T-helper 2 cell treated with Interferon-gamma antibody and Interleukin-4, amounts not matched to agents 5 μg/mL and 100 μg/mL, for 36 hours (primary cell): ENCODE results near the gene CLDN2.
A peak's percentile ranks its signal among the peaks of the same experiment; 100 is the strongest.
"Not testable (repeated sequence)": the region's sequence is repeated elsewhere in the genome, so short reads cannot be mapped to it uniquely, and the experiment has no call there.

Source experiments
- DNase-seq: peaks from one replicate; pipeline ENCODE4 v3.0.0; 2021; ENCODE audit warnings: low spot score
- H3K27ac Mint-ChIP-seq: one replicate; pipeline ENCODE4 v1.8.0; 2021; ENCODE audit warnings: mild to moderate bottlenecking, mixed read lengths
- H3K27me3 Mint-ChIP-seq: one replicate; pipeline ENCODE4 v1.8.0; 2021; ENCODE audit warnings: low read depth, mixed read lengths
- H3K36me3 Mint-ChIP-seq: one replicate; pipeline ENCODE4 v1.8.0; 2021; ENCODE audit warnings: low read depth, mixed read lengths
- H3K4me1 Mint-ChIP-seq: one replicate; pipeline ENCODE4 v1.8.0; 2021; ENCODE audit warnings: low read depth, mixed read lengths
- H3K4me3 Mint-ChIP-seq: one replicate; pipeline ENCODE4 v1.8.0; 2022; ENCODE audit warnings: mild to moderate bottlenecking, moderate library complexity, mixed read lengths
- H3K9me3 Mint-ChIP-seq: one replicate; pipeline ENCODE4 v1.8.0; 2021; ENCODE audit warnings: mixed read lengths

CLDN2 gene, protein sequence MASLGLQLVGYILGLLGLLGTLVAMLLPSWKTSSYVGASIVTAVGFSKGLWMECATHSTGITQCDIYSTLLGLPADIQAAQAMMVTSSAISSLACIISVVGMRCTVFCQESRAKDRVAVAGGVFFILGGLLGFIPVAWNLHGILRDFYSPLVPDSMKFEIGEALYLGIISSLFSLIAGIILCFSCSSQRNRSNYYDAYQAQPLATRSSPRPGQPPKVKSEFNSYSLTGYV

GRCh38 chrX:106919932-106920452 is at the start of gene CLDN2:
CLDN2 (plus strand) TSS chrX:106920402; CDS start chrX:106928229, 7,827 bp downstream.
- DNase-seq = no peak
- no peaks in the 10 kb centered on the region for H3K9me3 Mint-ChIP-seq
- no peak within 1 kb of the TSS for H3K4me3 Mint-ChIP-seq
- peaks cover 12% of the 10 kb centered on the region for H3K27me3 Mint-ChIP-seq
- H3K36me3 Mint-ChIP-seq = no peaks in the 10 kb centered on the region
- H3K4me1 Mint-ChIP-seq = no peaks in the 10 kb centered on the region
- H3K27ac Mint-ChIP-seq = no peak within 1 kb of the TSS

GRCh38 chrX:106872796-106873195 is 47.4 kb upstream of the CLDN2 start:
- not testable (repeated sequence) for H3K4me1 Mint-ChIP-seq, DNase-seq, H3K4me3 Mint-ChIP-seq, H3K27ac Mint-ChIP-seq, H3K36me3 Mint-ChIP-seq, H3K9me3 Mint-ChIP-seq, H3K27me3 Mint-ChIP-seq

DNA sequence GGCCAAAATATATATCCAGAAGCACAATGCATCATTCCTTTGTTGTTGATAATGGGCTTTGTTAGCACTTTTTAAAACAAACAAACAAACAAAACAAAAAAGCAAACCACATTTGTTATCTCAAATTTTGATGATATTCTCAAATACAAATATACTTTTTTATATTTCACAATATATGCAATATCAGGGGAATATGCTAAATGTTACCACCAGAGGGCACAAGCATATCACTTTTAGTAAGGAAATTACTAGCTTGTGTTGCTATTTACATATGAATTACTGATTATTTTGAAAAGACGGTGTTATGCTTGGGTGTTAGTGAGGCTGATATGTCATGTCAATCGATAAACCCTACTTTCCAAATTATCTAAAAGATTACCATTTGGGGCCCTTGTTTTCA is 46.1 kb upstream of the CLDN2 start:
- no peaks in the 10 kb centered on the region for H3K36me3 Mint-ChIP-seq
- H3K4me3 Mint-ChIP-seq = no peak overlapping the region
- H3K4me1 Mint-ChIP-seq = no peaks in the 10 kb centered on the region
- DNase-seq = no peak
- H3K27ac Mint-ChIP-seq = no peak overlapping the region
- no peaks in the 10 kb centered on the region for H3K27me3 Mint-ChIP-seq
- no peaks in the 10 kb centered on the region for H3K9me3 Mint-ChIP-seq

GRCh38 chrX:106875151-106875550 is 45.1 kb upstream of the CLDN2 start:
- Mint-ChIP-seq H3K27ac (no peak overlapping the region), H3K27me3 (no peaks in the 10 kb centered on the region), H3K9me3 (no peaks in the 10 kb centered on the region), H3K36me3 (no peaks in the 10 kb centered on the region), H3K4me1 (no peaks in the 10 kb centered on the region), H3K4me3 (no peak overlapping the region)
- no peak for DNase-seq

DNA sequence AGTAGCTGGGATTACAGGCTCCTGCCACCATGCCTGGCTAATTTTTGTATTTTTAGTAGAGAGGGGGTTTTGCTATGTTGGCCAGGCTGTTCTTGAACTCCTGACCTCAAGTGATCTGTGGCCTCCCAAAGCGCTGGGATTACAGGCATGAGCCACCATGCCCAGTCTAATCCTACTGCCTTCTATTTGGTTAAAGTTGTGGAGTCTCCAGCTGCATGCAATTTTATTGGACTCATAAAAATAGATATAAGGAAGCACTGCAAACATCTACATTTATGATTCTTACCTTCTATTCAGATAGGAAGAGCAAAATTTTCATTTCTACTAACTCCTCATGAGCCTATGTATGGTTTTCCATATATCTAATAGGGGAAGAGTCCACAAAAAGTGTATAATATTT is 30.7 kb upstream of the CLDN2 start:
- H3K27me3 Mint-ChIP-seq = peaks cover 3% of the 10 kb centered on the region
- no peaks in the 10 kb centered on the region for H3K36me3 Mint-ChIP-seq
- no peak for DNase-seq
- no peak overlapping the region for H3K4me3 Mint-ChIP-seq
- H3K27ac Mint-ChIP-seq = no peak overlapping the region
- H3K9me3 Mint-ChIP-seq = no peaks in the 10 kb centered on the region
- H3K4me1 Mint-ChIP-seq = no peaks in the 10 kb centered on the region

- no peak overlapping the region for H3K4me3 Mint-ChIP-seq
- DNase-seq = no peak
- peaks cover 3% of the 10 kb centered on the region for H3K27me3 Mint-ChIP-seq
- H3K36me3 Mint-ChIP-seq = no peaks in the 10 kb centered on the region
- H3K27ac Mint-ChIP-seq = no peak overlapping the region
- no peaks in the 10 kb centered on the region for H3K4me1 Mint-ChIP-seq
- no peaks in the 10 kb centered on the region for H3K9me3 Mint-ChIP-seq
Measured at GRCh38 chrX:106891762-106892460, 28.3 kb upstream of the CLDN2 start.

GRCh38 chrX:106894392-106894909 is 25.8 kb upstream of the CLDN2 start:
- Mint-ChIP-seq H3K9me3 (no peaks in the 10 kb centered on the region), H3K36me3 (no peaks in the 10 kb centered on the region), H3K4me3 (no peak overlapping the region), H3K27ac (no peak overlapping the region), H3K4me1 (no peaks in the 10 kb centered on the region), H3K27me3 (peaks cover 3% of the 10 kb centered on the region)
- DNase-seq = peak; percentile 4

DNA sequence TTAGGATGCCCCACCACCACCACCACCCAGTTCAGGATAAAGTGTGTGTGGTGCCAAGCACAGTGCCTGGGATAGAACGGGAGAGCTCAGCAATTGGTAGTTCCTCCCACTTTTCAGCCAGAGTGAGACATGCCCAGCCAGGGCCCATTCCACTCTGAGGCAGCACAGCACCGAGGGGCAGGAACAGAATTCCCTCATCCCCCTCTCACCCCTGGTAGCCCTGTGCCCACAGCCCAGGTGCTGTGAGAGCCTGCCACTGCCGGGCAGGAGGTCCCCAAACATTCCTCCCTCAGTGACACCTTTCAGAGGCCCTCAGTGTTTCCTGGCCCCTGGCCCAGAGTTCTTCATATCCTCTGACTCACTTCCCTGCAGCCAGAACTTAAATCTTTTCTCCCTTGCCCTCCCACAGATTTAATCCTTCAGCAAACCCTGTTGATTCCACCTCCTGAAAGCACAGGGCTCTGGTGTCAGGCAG is 25.2 kb upstream of the CLDN2 start:
- H3K4me1 Mint-ChIP-seq = no peaks in the 10 kb centered on the region
- no peaks in the 10 kb centered on the region for H3K36me3 Mint-ChIP-seq
- no peak overlapping the region for H3K4me3 Mint-ChIP-seq
- H3K9me3 Mint-ChIP-seq = no peaks in the 10 kb centered on the region
- no peak overlapping the region for H3K27ac Mint-ChIP-seq
- DNase-seq = no peak
- H3K27me3 Mint-ChIP-seq = no peaks in the 10 kb centered on the region

DNA sequence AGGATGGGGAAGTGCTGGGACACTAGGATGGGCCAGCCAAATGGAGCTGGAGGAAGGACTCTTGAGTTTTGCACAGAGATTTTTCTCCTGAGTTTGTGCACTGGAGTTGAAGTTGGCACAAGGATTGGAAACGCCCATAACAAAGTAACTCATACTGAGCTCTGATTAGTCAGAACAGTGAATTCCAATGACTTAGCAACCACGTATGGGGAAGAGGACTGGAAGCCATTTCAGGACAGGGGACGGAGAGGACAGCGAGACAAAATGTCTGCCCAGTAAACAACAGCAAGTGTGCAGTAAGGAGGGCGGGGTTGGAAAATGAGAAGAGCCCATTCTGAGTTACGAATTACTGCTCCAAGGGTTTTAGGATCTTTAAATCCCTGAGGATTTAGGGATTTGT is 22.9 kb upstream of the CLDN2 start:
- H3K27ac Mint-ChIP-seq = no peak overlapping the region
- no peaks in the 10 kb centered on the region for H3K27me3 Mint-ChIP-seq
- H3K9me3 Mint-ChIP-seq = no peaks in the 10 kb centered on the region
- no peaks in the 10 kb centered on the region for H3K4me1 Mint-ChIP-seq
- no peaks in the 10 kb centered on the region for H3K36me3 Mint-ChIP-seq
- DNase-seq = no peak
- H3K4me3 Mint-ChIP-seq = no peak overlapping the region

DNA sequence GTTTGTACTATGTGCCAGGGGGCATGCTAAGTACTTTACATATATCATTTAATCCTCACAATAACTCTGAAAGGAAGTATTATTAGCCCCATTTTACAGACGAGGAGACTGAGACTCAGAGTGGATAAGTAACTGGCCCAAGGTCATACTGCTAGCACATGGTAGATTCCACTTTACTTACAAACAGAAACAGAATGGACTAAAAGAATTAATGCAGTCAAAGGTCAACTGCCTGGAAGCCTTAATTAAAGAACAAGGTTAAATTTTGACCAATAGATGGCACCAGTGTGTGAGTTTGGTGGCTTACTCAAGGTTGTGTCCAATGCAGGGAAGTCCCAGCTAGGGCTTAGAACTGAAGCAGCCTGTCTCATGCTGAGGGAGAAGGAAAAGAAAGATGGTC is 21.7 kb upstream of the CLDN2 start:
- Mint-ChIP-seq H3K4me1 (no peaks in the 10 kb centered on the region), H3K4me3 (no peak overlapping the region), H3K36me3 (no peaks in the 10 kb centered on the region), H3K9me3 (no peaks in the 10 kb centered on the region), H3K27ac (no peak overlapping the region), H3K27me3 (no peaks in the 10 kb centered on the region)
- DNase-seq = peak; percentile 3

- no peaks in the 10 kb centered on the region for H3K9me3 Mint-ChIP-seq
- DNase-seq = no peak
- no peak overlapping the region for H3K27ac Mint-ChIP-seq
- no peak overlapping the region for H3K4me3 Mint-ChIP-seq
- H3K4me1 Mint-ChIP-seq = no peaks in the 10 kb centered on the region
- H3K36me3 Mint-ChIP-seq = no peaks in the 10 kb centered on the region
- no peaks in the 10 kb centered on the region for H3K27me3 Mint-ChIP-seq
Measured at GRCh38 chrX:106899276-106899675, 20.9 kb upstream of the CLDN2 start.

DNA sequence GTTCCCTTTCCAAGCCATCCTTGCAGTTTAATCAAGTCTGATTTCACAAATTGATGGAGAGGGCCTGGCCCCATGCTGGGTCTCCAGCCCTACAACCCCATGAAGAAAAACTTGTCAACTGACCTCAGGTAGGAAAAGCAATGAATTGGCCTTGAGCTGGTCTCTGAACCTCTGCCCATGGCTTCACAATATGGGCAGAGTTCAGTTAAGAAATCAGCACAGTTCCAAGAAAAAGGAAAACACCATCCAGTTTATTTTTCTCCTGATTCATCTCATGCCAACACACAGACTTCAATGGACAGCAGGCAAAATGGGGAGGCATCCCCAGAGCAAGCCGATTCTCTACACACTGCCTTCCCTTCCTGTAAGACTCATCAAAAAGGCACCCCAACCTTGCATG is 20.4 kb upstream of the CLDN2 start:
- H3K36me3 Mint-ChIP-seq = no peaks in the 10 kb centered on the region
- H3K4me3 Mint-ChIP-seq = no peak overlapping the region
- no peak for DNase-seq
- H3K9me3 Mint-ChIP-seq = no peaks in the 10 kb centered on the region
- no peak overlapping the region for H3K27ac Mint-ChIP-seq
- H3K4me1 Mint-ChIP-seq = no peaks in the 10 kb centered on the region
- H3K27me3 Mint-ChIP-seq = no peaks in the 10 kb centered on the region

- Mint-ChIP-seq H3K27me3 (no peaks in the 10 kb centered on the region), H3K36me3 (no peaks in the 10 kb centered on the region), H3K4me3 (no peak overlapping the region), H3K27ac (no peak overlapping the region), H3K4me1 (no peaks in the 10 kb centered on the region), H3K9me3 (no peaks in the 10 kb centered on the region)
- DNase-seq = no peak
Measured at GRCh38 chrX:106901341-106901740, 18.9 kb upstream of the CLDN2 start.

DNA sequence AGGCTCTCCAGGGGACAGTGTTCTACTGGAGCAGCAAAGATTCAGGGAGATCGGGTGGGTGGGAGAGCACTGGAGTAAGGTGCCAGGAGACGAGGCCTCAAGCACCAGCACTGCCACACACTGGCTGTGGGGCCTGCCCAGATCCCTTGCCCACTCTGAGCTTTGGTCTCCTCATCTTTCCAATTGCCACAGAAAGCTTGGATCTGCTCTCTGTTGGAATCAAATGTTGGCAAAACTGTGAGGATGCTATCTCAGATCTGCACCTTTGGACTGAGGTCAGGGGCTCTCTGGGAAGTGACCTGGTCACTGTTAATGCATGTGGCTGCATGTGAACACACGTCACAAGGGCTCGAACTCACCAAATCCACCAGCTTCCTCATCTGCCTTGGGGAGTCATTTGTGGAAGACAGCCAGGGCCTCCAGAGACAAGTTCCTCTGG is 18.4 kb upstream of the CLDN2 start:
- DNase-seq = no peak
- Mint-ChIP-seq H3K9me3 (no peaks in the 10 kb centered on the region), H3K4me3 (no peak overlapping the region), H3K4me1 (no peaks in the 10 kb centered on the region), H3K27me3 (no peaks in the 10 kb centered on the region), H3K36me3 (no peaks in the 10 kb centered on the region), H3K27ac (no peak overlapping the region)
